Mucosa of rectum (tissue), 2 donors: ENCODE data around the gene DDX51.
"Not testable (repeated sequence)": the region's sequence is repeated elsewhere in the genome, so short reads cannot be mapped to it uniquely, and the experiment has no call there.

Experiments used
- H3K27ac ChIP-seq, 2 donors: one replicate each; pipeline ENCODE4 v1.7.0; 2013; ENCODE audit warnings: inconsistent platforms in 2 of 2, low read depth in 2 of 2, low read length in 2 of 2
- H3K27me3 ChIP-seq, 2 donors: one replicate each; pipeline ENCODE4 v1.7.0; 2013; ENCODE audit warnings: low read length in 2 of 2; ENCODE audit not compliant: control insufficient read depth in 2 of 2, insufficient read depth in 2 of 2
- H3K36me3 ChIP-seq, 2 donors: one replicate each; pipeline ENCODE4 v1.7.0; 2013; ENCODE audit warnings: low read length in 2 of 2; ENCODE audit not compliant: control insufficient read depth in 2 of 2, insufficient read depth in 2 of 2
- H3K4me1 ChIP-seq, 2 donors: one replicate each; pipeline ENCODE4 v1.7.0; 2013; ENCODE audit warnings: low read length in 2 of 2, mild to moderate bottlenecking in 1 of 2; ENCODE audit not compliant: control insufficient read depth in 2 of 2, insufficient read depth in 2 of 2
- H3K4me3 ChIP-seq, 2 donors: one replicate each; pipeline ENCODE4 v1.7.0; 2013; ENCODE audit warnings: low read length in 2 of 2
- H3K9ac ChIP-seq, 2 donors: one replicate each; pipeline ENCODE4 v1.7.0; 2013; ENCODE audit warnings: low read length in 2 of 2, low read depth in 1 of 2, mild to moderate bottlenecking in 1 of 2
- H3K9me3 ChIP-seq, 2 donors: one replicate each; pipeline ENCODE4 v1.7.0; 2013; ENCODE audit warnings: low read length in 2 of 2; ENCODE audit not compliant: control insufficient read depth in 2 of 2
- donor health status: healthy.
- donor health status: Normal muscosa, but diverticular disease.

Gene DDX51

DNA sequence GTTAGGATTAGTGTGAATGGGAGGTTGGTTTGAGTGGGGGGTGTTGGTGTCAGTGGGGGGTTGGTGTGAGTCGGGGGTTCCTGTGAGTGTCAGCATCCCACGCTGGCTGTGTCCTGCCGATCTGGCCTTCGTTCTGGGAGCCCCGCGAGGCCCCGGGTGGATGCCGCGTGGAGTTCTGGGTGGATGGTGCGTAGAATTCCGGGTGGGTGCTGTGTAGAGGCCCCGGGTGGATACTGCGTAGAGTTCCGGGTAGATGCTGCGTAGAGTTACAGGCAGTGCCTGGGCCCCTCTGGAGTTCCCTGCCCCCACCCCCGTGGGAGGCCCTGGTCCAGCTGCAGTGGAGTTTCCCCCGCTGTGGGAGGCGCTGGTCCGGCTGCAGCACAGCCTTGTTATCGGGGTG lies 8.8 kb upstream of the DDX51 start:
- Histone ChIP-seq H3K27ac (no peak overlapping the region), H3K9ac (no peak overlapping the region), H3K9me3 (no peaks in the 10 kb centered on the region), H3K27me3 (no peaks in the 10 kb centered on the region), H3K4me1 (peaks cover 4 to 6% of the 10 kb centered on the region in 2 donors), H3K4me3 (no peak overlapping the region), H3K36me3 (peaks cover 18 to 23% of the 10 kb centered on the region in 2 donors)

- H3K27ac ChIP-seq, result no peak overlapping the region
- peaks cover 4 to 6% of the 10 kb centered on the region in 2 donors for H3K4me1 ChIP-seq
- H3K9ac ChIP-seq, result no peak overlapping the region
- peaks cover 13 to 21% of the 10 kb centered on the region in 2 donors for H3K36me3 ChIP-seq
- H3K4me3 ChIP-seq, result no peak overlapping the region
- H3K27me3 ChIP-seq, result no peaks in the 10 kb centered on the region
- H3K9me3 ChIP-seq, result no peaks in the 10 kb centered on the region
Observed at GRCh38 chr12:132152411-132152821, 8.3 kb upstream of the DDX51 start.

GRCh38 chr12:132151766-132152410 lies 7.8 kb upstream of the DDX51 start:
- no peaks in the 10 kb centered on the region for H3K27me3 ChIP-seq
- H3K9me3 ChIP-seq, result no peaks in the 10 kb centered on the region
- H3K36me3 ChIP-seq, result peaks cover 9 to 17% of the 10 kb centered on the region in 2 donors
- no peak overlapping the region for H3K27ac ChIP-seq
- H3K4me3 ChIP-seq, result no peak overlapping the region
- no peak overlapping the region for H3K9ac ChIP-seq
- peaks cover 4 to 6% of the 10 kb centered on the region in 2 donors for H3K4me1 ChIP-seq

GRCh38 chr12:132151145-132151765 lies 7.1 kb upstream of the DDX51 start:
- H3K4me3 ChIP-seq, result no peak overlapping the region
- peaks cover 3 to 11% of the 10 kb centered on the region in 2 donors for H3K36me3 ChIP-seq
- no peak overlapping the region for H3K27ac ChIP-seq
- no peaks in the 10 kb centered on the region for H3K9me3 ChIP-seq
- no peaks in the 10 kb centered on the region for H3K27me3 ChIP-seq
- peaks cover 4 to 6% of the 10 kb centered on the region in 2 donors for H3K4me1 ChIP-seq
- no peak overlapping the region for H3K9ac ChIP-seq

- Histone ChIP-seq H3K4me1 (peaks cover 4 to 6% of the 10 kb centered on the region in 2 donors), H3K27ac (no peak overlapping the region), H3K27me3 (no peaks in the 10 kb centered on the region), H3K4me3 (no peak overlapping the region), H3K9ac (no peak overlapping the region), H3K9me3 (no peaks in the 10 kb centered on the region), H3K36me3 (peaks cover 0 to 7% of the 10 kb centered on the region in 2 donors)
Observed at GRCh38 chr12:132150780-132151144, 6.6 kb upstream of the DDX51 start.

GRCh38 chr12:132149526-132149925 lies 5.4 kb upstream of the DDX51 start:
- not testable (repeated sequence) for H3K27ac ChIP-seq, H3K36me3 ChIP-seq, H3K9me3 ChIP-seq, H3K4me3 ChIP-seq, H3K27me3 ChIP-seq, H3K9ac ChIP-seq
- peaks cover 11 to 14% of the 10 kb centered on the region in 2 donors for H3K4me1 ChIP-seq

DNA sequence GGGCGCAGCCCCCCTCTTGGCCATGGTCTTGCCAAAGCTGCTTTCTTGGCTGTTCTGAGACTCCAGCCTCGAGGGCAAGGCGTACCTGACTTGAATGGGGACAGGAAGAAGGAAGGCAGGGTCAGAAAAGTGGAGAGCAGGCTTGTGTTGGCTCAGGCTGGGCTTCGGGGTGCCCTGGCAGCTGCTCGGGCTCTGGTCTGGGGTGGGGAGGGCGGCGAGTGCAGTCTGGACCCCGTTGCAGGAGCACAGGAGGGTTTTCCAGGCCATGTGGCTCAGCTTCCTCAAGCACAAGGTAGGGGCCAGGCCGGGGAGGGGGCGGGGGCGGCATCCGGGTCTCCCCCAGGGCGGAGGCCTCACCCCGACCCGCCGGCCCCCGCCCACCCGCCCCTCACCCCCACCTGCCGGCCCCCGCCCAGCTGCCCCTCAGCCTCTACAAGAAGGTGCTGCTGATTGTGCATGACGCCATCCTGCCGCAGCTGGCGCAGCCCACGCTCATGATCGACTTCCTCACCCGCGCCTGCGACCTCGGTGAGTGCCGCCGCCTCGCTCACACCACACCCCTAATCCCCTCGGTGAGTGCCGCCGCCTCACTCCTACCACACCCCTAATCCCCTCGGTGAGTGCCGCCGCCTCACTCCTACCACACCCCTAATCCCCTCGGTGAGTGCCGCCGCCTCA lies 4.4 kb upstream of the DDX51 start:
- Histone ChIP-seq H3K4me1 (peaks cover 7 to 8% of the 10 kb centered on the region in 2 donors), H3K9me3 (no peaks in the 10 kb centered on the region), H3K9ac (no peak overlapping the region), H3K36me3 (peaks cover 0 to 7% of the 10 kb centered on the region in 2 donors), H3K27me3 (no peaks in the 10 kb centered on the region), H3K4me3 (no peak overlapping the region), H3K27ac (no peak overlapping the region)

- peaks cover 0 to 7% of the 10 kb centered on the region in 2 donors for H3K36me3 ChIP-seq
- no peak overlapping the region for H3K27ac ChIP-seq
Observed at GRCh38 chr12:132147423-132148367, 3.6 kb upstream of the DDX51 start.

GRCh38 chr12:132146772-132147422 lies 2.8 kb upstream of the DDX51 start:
- Histone ChIP-seq H3K9ac (no peak overlapping the region), H3K4me1 (peaks cover 18 to 20% of the 10 kb centered on the region in 2 donors), H3K36me3 (peaks cover 8 to 9% of the 10 kb centered on the region in 2 donors), H3K4me3 (no peak overlapping the region), H3K27me3 (no peaks in the 10 kb centered on the region), H3K27ac (no peak overlapping the region), H3K9me3 (no peaks in the 10 kb centered on the region)

More at GRCh38 chr12:132147423-132148367, 3.6 kb upstream of the DDX51 start:
- Histone ChIP-seq H3K4me1 (peaks cover 15 to 16% of the 10 kb centered on the region in 2 donors), H3K4me3 (no peak overlapping the region), H3K9me3 (no peaks in the 10 kb centered on the region), H3K27me3 (no peaks in the 10 kb centered on the region), H3K9ac (no peak overlapping the region)
